Stimulated activated CD4-positive, alpha-beta T cell treated with anti-CD3 and anti-CD28 coated beads, TNF-alpha, amount 100 ng/mL, for 48 hours (primary cell): Measurements from ENCODE around the gene NDUFV2.
"Not testable (repeated sequence)": the region's sequence is repeated elsewhere in the genome, so short reads cannot be mapped to it uniquely, and the experiment has no call there.

ENCODE experiments used
- DNase-seq, 3 donors: peaks; one replicate each; pipeline ENCODE4 v3.0.0-alpha.2; 2020; ENCODE audit warnings: low read depth in 3 of 3

Gene NDUFV2

GRCh38 chr18:9153256-9153655, 50.8 kb downstream of the NDUFV2 start:
- no peak for DNase-seq

DNA sequence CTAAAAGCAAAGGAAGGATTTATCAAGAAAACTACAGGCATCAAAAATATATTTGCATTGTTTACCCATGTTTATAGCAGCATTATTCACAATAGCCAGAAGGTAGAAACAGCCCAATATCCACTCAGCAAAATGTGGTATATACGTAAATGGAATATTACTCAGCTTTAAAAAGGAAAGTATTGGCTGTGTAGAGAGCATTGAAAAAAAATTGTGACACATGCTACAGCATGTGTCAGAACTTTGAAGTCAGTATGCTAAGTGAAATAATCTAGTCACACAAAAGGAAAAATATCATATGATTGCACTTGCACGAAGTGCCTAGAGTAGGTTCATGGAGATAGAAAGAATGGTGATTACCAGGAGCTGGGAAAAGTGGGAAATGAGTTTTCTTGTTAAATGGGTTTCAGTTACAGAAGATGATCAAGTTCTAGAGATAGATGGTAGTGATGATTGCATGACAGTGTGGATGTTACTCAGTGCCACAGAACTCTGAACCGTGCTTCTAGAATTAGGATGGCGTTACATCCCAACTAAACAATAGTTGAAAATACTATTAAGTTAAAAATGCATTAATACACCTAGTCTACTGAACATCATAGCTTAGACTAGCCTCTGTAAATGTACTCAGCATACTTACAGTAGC, 54.2 kb downstream of the NDUFV2 start:
- no peak for DNase-seq

- no peak for DNase-seq
These were observed 55.3 kb downstream of the NDUFV2 start for GRCh38 chr18:9157806-9158205.

GRCh38 chr18:9160014-9160413, 57.5 kb downstream of the NDUFV2 start:
- no peak for DNase-seq

DNA sequence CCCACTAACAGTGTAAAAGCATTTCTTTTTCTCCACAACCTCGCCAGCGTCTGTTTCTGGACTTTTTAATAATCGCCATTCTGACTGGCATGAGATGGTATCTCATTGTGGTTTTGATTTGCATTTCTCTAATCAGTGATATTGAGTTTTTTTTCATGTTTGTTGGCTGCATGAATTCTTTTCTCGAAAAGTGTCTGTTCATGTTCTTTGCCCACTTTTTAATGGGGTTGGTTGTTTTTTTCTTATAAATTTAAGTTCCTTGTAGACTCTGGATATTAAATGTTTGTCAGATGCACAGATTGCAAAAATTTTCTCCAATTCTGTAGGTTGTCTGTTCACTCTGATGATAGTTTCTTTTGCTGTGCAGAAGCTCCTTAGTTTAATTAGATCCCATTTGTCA, 60.2 kb downstream of the NDUFV2 start:
- not testable (repeated sequence) for DNase-seq

- DNase-seq, result not testable (repeated sequence)
These were observed 61.6 kb downstream of the NDUFV2 start for GRCh38 chr18:9164149-9164548.

GRCh38 chr18:9165883-9166282, 63.4 kb downstream of the NDUFV2 start:
- DNase-seq, result not testable (repeated sequence)

GRCh38 chr18:9169515-9169914, 67.0 kb downstream of the NDUFV2 start:
- not testable (repeated sequence) for DNase-seq

DNA sequence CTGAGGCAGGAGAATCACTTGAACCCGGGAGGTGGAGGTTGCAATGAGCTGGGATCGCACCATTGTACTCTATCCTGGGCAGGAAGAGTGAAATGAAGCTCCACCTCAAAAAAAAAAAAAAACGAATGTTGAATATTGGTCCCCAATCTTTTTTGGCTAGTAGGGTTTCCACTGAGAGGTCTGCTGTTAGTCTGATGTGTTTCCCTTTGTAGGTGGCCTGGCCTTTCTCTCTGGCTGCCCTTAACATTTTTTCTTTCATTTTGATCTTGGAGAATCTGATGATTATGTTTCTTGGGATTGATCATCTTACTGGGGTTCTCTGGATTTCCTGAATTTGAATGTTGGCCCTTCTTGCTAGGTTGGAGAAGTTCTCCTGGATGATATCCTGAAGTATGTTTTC, 69.4 kb downstream of the NDUFV2 start:
- not testable (repeated sequence) for DNase-seq

GRCh38 chr18:9172506-9173127, 70.1 kb downstream of the NDUFV2 start:
- no peak for DNase-seq

DNA sequence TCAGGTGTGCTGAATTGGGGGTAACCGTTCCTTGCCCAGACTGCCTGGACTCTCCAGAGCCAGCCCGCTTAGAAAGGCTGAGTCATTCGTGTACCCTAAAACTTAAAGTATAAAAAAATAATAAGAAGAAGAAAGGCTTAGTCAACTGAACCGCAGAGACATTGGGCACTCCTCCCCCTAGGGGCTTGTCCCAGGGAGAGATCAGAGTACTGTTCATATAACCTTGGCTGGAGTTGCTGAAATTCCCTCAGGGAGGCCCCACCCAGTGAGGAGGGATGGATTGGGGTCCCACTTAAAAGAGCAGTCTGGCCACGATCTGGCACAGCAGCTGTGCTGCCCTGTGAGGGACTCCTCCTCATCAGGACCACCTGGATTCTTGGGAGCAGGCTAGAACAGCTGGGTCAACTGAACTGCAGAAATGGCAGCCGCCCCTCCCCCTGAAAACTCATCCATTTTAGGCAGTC, 71.3 kb downstream of the NDUFV2 start:
- no peak for DNase-seq

GRCh38 chr18:9174302-9174701, 71.8 kb downstream of the NDUFV2 start:
- DNase-seq, result no peak

DNA sequence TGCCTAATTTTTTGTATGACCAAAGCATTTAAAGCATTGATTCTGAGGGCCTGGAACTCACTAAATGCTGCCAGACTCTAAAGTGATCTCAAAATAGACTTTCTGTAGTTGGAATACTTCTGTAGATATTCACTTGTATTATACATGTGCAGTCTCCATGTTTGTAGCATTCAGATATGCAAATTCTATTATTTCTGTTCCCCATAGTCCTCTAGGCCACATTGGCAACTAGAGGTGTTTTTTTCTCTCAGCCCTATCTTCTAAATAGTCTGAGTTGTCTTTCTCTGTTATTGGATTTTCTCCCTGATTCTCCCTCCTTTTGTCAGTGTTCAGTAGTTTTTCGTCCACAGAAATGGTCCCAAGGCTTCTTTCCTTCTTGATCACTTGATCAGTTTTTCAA, 72.6 kb downstream of the NDUFV2 start:
- DNase-seq, result no peak

DNA sequence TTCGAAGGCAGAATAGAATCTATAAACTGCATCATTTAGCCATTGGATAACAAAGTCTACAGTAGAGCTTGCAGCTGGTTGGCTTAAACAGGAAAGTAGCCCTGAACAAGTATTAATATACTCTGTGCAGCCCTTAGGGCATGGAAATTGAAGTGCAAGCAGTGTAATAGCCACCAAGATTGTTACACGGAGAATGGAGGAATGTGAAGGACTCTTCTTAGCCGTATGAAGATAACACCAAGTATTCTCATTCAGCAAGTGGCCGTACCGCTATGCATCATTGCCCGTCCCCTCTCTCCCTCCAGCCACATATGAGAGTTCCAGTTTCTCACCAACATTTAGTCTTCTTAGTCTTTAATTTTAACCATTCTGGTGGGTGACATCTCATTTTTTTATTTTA, 74.5 kb downstream of the NDUFV2 start:
- no peak for DNase-seq

DNA sequence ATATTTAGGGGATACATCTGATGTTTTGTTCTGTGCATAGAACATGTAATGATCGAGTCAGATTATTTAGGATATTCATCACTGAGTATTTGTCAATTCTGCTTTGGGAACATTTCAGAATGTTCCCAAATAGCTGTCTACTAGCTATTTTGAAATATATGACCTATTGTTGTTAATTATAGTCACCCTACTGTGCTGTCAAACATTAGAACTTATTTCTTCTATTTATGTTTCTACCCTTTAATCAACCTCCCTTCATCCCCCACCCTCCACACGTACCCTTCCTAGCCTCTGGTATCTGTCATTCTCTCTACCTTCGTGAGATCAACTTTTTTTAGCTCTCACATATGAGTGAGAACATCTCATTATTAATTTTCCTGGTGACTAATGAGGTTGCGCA, 75.0 kb downstream of the NDUFV2 start:
- no peak for DNase-seq

DNA sequence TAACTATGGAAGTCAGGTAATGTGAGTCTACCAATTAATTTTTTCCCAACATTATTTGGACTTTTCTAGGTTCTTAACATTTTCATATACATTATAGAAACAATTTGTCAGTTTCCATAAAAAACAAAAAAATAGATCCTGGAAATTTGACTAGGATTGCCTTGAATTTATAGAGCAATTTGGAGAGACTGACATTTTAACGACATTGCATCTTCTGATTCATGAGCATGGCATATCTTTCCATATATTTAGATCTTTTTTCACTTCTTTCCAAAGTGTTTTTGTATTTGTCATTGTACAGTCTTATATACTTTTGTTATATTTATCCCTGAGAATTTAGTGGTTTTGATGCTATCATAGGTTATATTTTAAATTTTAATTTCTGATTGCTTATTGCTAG, 76.1 kb downstream of the NDUFV2 start:
- DNase-seq, result no peak

- no peak for DNase-seq
These were observed 78.8 kb downstream of the NDUFV2 start for GRCh38 chr18:9181275-9181674.

- no peak for DNase-seq
These were observed 80.4 kb downstream of the NDUFV2 start for GRCh38 chr18:9182852-9183399.
